ENCODE measurements around the gene XXYLT1. TPM values are rescaled to one million over a fixed set of nuclear protein-coding genes. Genes with fewer than 3 reads are reported as not detected.

XXYLT1 gene
- total and polyA plus RNA-seq, 2 of the 8 experiments (the other 6 are each of a cell fraction or from before 2014, with no cell fraction given): 18.9 to 23.8 TPM

DNA sequence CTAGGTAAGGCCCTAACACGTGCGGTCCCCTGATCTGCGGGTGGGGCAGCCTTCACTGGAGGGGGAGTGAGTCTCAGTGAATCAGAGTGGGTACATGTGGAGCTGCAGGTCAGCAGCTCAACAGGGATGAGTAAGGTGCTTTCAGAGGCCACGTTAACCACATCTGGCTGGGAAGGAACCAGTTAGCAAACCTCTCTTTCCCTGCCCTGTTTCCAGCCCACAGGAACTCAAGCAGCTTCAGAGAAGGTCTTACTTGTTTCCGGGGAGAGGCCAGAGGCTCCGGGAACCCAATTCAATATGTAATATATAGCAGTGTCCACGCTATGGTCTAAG is 175.3 kb downstream of the XXYLT1 start (continued):
- TF ChIP-seq, protein P1, sequence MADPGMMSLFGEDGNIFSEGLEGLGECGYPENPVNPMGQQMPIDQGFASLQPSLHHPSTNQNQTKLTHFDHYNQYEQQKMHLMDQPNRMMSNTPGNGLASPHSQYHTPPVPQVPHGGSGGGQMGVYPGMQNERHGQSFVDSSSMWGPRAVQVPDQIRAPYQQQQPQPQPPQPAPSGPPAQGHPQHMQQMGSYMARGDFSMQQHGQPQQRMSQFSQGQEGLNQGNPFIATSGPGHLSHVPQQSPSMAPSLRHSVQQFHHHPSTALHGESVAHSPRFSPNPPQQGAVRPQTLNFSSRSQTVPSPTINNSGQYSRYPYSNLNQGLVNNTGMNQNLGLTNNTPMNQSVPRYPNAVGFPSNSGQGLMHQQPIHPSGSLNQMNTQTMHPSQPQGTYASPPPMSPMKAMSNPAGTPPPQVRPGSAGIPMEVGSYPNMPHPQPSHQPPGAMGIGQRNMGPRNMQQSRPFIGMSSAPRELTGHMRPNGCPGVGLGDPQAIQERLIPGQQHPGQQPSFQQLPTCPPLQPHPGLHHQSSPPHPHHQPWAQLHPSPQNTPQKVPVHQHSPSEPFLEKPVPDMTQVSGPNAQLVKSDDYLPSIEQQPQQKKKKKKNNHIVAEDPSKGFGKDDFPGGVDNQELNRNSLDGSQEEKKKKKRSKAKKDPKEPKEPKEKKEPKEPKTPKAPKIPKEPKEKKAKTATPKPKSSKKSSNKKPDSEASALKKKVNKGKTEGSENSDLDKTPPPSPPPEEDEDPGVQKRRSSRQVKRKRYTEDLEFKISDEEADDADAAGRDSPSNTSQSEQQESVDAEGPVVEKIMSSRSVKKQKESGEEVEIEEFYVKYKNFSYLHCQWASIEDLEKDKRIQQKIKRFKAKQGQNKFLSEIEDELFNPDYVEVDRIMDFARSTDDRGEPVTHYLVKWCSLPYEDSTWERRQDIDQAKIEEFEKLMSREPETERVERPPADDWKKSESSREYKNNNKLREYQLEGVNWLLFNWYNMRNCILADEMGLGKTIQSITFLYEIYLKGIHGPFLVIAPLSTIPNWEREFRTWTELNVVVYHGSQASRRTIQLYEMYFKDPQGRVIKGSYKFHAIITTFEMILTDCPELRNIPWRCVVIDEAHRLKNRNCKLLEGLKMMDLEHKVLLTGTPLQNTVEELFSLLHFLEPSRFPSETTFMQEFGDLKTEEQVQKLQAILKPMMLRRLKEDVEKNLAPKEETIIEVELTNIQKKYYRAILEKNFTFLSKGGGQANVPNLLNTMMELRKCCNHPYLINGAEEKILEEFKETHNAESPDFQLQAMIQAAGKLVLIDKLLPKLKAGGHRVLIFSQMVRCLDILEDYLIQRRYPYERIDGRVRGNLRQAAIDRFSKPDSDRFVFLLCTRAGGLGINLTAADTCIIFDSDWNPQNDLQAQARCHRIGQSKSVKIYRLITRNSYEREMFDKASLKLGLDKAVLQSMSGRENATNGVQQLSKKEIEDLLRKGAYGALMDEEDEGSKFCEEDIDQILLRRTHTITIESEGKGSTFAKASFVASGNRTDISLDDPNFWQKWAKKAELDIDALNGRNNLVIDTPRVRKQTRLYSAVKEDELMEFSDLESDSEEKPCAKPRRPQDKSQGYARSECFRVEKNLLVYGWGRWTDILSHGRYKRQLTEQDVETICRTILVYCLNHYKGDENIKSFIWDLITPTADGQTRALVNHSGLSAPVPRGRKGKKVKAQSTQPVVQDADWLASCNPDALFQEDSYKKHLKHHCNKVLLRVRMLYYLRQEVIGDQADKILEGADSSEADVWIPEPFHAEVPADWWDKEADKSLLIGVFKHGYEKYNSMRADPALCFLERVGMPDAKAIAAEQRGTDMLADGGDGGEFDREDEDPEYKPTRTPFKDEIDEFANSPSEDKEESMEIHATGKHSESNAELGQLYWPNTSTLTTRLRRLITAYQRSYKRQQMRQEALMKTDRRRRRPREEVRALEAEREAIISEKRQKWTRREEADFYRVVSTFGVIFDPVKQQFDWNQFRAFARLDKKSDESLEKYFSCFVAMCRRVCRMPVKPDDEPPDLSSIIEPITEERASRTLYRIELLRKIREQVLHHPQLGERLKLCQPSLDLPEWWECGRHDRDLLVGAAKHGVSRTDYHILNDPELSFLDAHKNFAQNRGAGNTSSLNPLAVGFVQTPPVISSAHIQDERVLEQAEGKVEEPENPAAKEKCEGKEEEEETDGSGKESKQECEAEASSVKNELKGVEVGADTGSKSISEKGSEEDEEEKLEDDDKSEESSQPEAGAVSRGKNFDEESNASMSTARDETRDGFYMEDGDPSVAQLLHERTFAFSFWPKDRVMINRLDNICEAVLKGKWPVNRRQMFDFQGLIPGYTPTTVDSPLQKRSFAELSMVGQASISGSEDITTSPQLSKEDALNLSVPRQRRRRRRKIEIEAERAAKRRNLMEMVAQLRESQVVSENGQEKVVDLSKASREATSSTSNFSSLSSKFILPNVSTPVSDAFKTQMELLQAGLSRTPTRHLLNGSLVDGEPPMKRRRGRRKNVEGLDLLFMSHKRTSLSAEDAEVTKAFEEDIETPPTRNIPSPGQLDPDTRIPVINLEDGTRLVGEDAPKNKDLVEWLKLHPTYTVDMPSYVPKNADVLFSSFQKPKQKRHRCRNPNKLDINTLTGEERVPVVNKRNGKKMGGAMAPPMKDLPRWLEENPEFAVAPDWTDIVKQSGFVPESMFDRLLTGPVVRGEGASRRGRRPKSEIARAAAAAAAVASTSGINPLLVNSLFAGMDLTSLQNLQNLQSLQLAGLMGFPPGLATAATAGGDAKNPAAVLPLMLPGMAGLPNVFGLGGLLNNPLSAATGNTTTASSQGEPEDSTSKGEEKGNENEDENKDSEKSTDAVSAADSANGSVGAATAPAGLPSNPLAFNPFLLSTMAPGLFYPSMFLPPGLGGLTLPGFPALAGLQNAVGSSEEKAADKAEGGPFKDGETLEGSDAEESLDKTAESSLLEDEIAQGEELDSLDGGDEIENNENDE (IDR thresholded peaks at IDR 0.05; ENCODE audit: insufficient replicate concordance, low read length): no peak
- TF ChIP-seq TAF7 (optimal IDR thresholded peaks at IDR 0.05; ENCODE audit: borderline replicate concordance, low read depth, low read length) (no peak), EGR1 (IDR thresholded peaks at IDR 0.05; ENCODE audit: borderline replicate concordance, low read depth, low read length) (no peak), JUN (IDR thresholded peaks at IDR 0.05; ENCODE audit: low read depth, low read length) (no peak), CTBP2 (IDR thresholded peaks at IDR 0.05; ENCODE audit: borderline replicate concordance, insufficient read depth, insufficient read length, low read length) (no peak), ATF2 (IDR thresholded peaks at IDR 0.05; ENCODE audit: low read length) (no peak), SP4 (IDR thresholded peaks at IDR 0.05; ENCODE audit: low read length) (no peak), SIRT6 (IDR thresholded peaks at IDR 0.05; ENCODE audit: low read length) (no peak)
- TF ChIP-seq, protein P2, sequence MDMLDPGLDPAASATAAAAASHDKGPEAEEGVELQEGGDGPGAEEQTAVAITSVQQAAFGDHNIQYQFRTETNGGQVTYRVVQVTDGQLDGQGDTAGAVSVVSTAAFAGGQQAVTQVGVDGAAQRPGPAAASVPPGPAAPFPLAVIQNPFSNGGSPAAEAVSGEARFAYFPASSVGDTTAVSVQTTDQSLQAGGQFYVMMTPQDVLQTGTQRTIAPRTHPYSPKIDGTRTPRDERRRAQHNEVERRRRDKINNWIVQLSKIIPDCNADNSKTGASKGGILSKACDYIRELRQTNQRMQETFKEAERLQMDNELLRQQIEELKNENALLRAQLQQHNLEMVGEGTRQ (IDR thresholded peaks at IDR 0.05; ENCODE audit: low read length): no peak
